HG03095 (cell line): Measurements from ENCODE around the gene ZNF628.

Experiments
- ATAC-seq: cut with Tn5 transposase; IDR thresholded peaks from one replicate; pipeline ENCODE4 v1.9.1; 2021; ENCODE audit warnings: moderate library complexity; ENCODE audit not compliant: unreplicated experiment

ZNF628 gene

DNA sequence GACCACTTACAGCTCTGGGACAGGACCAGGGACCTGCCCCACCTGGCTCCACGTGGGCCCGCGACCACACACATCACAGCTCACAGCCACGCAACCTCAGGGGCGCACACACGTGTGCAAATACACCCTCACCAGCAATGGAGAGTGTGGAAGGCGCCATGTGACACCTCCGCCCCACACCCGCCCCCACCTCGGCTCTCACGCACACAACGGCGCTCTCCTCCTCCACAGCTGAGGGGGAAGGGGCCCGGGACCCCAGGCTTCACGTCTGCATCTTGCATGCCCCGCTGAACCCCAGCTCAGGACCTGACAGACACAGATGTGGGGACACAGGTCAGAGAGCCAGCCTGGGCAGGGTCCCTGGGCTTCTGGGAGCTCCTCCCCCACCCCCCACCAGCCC is 26.9 kb upstream of the ZNF628 start:
- ATAC-seq, result no peak

DNA sequence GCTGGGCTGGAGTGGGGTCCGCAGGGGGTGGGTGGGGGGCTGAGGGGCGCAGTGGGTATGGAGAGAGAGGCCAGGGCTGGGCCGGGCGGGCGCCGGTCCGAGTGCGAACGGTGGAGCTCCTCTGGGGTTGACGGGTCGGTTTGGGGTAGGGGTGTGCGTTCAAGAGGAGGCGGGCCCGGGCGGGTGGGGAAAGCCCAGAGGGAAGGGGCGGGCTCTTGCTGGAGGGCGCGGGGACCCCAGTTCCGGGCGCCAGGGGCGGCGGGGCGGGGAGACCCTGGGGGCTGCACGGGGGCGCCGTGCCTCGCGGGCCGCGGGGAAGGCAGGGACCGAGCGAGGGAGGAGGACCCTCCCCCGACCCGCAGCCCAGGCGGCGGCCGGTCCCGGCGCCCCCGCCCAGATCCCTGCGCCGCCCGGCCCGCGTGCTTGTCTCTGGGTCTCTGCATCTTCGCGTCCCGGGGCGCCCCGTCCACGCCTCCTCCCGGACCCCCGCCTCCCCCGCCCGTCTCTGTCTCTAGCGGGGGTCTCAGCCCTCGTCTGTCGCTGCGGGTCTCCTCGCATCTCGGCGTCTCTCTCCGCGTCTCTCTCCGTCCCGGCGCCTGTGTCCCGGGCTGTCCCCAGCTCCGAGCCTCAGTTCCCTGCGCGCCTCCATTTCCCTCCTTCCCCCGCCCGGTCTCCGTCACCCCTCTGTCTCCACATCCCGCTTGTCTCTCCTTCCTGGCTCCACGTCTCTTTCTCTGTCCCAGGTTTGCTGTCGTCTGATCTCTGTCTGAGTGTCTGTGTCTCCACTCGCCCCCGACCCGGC is 25.1 kb upstream of the ZNF628 start:
- no peak for ATAC-seq

DNA sequence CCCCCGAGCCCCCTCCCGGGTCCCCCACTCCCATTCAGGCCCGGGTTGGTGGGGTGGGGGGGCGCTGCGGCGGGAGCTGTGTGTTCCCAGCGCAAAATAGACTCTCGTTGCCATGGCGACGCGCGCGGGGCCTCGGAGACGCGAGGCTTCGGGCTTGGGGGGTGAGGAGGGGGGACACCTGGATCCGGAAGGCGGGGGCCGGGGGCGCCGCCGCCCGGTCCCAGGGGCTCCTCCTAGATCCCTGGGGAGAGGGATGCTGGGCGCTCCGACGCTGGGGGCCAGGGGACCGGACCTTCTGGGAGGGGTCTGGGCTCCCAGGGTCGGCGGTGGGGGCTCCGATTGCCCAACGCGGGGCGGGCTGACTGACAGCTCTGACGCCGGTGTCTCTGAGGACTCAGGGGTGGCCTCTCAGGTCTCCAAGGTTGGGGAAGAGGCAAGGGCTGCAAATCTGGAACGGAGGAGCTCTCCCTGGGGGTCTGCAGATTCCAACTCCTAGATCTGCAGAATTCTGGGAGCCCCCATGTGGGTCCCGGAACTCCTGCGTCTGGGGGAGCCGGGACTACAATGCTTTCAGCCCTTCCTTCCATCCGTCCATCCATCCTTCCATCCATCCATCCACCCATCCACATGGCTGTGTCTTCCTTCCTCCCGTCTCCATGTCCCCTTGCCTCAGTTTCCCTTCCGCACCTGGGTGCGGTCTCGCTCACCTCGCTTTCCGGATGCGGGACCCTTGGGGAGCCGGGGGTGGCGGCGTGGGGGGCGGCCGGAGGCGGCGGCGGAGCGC is 24.3 kb upstream of the ZNF628 start:
- no peak for ATAC-seq

DNA sequence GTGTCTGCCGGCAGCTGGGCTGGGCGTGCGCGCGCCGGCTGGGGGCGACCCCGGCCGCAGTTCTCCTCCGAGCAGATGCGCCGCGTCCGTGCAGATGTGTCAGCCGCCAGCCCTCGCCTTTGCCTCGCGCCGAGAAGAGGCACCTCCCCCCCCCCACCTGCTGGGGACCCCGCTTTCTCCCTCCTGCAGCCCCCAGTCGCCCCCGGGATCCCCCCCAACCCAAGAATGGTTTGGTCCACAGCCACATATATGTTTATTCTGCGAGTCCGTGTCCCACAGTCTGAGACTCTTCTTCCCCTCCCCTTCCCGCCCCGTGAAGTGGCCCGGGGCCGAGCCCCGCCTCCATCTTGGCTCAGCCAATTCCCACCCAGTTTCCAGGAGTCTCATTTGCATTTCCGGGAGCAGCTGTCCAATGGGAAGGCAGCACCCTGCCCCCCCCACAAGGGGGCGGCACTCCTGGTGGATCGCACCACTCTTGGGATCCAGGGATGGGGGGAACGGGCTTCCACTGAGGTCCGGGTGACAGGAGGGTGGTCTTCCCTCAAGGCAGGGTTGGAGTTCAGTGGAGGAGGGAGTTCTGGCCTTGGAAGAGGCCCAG is 23.6 kb upstream of the ZNF628 start:
- ATAC-seq, result no peak

DNA sequence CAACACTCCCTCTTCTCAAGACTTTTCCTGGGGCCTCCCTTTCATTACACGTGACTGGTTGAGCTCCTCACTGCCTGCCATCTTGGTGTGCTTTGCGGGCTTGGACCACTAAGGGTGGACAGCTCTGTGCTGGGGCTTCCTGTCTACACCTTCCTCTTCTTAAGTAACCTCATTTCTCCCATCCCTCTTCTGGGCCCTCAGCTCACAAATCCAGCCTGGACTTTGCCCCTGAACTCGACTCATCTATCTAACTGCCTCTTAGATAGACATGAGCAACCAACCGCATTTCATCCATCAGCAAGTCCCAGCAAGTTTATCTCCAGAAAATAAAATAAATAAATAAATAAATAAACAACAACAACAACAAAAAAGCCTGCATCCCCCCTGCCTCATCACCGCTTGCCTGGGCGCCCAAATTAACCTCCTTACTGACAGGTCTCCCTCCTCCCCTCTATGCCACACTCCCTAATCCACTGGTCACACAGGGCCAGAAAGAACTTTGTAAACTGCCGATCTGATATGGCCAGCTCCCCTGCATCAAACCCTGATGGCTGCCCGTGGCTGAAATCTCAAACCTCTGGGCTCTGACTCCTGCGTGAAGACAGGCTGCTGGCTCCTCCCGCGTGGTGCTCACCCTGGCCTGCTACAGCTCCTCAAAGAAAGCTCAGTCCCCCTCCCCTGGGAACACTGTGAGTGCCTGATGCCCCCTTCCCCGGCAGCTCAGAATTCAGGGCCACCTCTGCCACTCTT is 22.7 kb upstream of the ZNF628 start:
- no peak for ATAC-seq

DNA sequence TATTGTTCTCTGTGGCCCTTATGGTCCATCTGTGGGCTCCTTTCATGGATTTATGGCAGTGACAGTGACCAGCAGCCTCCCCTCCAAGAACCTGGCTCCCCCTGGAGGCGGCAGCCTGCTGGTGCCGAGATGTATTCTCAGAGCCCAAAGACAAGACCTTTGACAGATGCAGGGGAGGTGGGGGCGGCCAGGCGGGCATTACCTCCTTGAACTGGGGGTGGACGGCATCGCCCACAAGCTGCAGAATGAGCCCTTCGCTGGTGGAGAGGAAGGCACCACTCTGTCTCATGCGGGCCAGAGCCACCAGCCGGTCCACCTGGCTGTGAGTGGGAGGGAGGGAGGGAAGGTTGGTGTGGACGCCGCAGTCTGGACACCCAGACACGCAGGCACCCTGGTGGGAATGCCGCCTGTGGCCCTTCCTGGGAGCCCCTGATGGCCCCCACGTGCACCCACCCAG is 21.6 kb upstream of the ZNF628 start:
- ATAC-seq, result no peak

DNA sequence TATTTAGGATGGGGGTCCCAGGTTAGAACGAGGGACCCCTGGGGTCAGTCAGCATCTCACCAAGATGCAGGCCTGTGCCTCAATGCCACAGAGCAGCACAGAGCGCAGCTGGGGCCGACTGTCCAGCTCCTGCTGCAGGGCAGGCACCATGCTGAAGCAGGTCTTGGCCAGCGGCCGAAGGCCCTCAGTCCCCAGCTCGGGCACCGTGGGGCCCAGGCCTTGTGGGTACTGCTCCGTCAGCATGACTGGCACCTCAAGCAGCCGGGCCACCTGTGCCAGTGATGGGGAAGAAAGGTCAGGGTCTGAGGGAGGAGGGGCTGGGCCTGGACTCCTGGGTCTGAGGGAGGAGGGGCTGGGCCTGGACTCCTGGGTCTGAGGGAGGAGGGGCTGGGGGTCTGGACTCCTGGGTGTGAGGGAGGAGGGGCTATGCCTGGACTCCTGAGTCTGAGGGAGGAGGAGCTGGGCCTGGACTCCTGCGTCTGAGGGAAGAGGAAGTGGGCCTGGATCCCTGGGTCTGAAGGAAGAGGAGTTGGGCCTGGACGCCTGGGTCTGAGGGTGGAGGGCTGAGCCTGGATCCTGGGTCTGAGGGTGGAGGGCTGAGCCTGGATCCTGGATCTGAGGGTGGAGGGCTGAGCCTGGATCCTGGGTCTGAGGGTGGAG is 20.7 kb upstream of the ZNF628 start:
- no peak for ATAC-seq

DNA sequence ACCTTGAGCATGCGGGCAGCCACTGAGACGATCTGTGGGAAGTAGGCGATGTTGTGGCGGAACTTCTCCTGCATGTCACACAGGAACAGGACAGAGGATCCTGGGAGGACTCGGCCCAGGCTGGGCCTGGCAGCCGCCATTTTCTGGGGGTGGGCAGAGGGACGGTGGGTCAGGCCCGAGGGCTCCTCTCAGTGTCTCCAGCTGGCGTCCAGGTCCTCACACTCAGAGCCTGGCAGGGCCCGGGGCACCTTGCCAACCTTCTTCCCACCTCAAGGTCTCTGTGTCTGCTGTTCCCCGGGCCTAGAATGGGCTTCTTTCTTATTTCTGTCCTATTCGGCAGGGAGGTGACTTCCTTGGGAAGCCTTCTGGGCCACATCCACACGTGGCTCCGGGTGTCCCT is 20.1 kb upstream of the ZNF628 start:
- ATAC-seq, result no peak

DNA sequence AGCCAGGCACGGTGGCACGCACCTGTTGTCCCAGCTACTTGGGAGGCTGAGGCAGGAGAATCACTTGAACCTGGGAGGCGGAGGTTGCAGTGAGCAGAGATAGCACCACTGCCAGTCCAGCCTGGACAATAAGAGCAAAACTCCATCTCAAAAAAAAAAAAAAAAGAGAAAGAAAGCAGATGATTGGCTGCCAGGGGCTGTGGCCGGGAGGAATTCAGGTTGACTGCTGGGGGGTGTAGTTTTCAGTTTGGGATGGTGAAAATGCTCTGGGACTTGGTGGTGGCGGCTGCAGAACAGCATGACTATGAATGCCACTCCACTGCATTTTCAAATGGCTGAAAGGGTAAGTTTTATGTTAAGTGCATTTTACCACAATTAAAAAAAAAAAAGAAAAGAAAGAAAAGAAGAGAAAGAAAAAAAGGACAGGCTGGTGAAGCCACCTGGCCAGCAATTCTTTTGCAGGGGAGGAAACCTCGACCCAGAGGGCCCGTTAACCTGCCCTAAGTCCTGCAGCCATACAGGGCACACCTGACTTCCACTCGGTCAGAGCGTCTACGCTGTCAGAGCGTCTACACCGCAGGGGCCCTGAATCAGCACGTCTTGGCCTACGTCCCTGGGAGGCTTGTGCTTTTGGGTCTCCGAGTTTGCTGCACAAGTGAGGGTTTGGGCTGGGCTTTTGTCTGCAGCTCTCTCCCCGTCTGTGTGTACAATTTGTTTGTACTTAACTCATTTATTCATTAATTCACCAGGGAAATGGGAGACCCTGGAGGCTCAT is 18.5 kb upstream of the ZNF628 start:
- no peak for ATAC-seq

DNA sequence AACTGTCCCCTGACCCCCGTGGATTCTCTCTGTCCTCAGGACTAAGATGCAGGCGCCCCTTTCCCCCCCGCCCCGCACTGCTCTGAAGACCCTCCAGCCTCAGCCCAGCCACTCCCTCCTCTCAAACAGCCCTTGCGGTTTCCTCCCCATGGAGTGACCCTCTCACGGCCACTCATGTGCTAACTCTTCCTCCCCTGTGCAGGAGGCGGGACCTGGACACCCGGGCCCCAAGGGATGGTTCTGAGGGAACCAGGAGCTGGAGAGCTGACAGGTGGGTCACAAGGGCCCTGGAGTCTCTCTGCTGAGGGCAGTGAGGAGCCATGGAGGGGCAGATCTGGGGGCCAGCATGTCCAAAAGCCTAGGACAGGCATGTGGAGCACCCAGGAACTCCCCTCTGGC is 16.9 kb upstream of the ZNF628 start:
- ATAC-seq, result no peak

DNA sequence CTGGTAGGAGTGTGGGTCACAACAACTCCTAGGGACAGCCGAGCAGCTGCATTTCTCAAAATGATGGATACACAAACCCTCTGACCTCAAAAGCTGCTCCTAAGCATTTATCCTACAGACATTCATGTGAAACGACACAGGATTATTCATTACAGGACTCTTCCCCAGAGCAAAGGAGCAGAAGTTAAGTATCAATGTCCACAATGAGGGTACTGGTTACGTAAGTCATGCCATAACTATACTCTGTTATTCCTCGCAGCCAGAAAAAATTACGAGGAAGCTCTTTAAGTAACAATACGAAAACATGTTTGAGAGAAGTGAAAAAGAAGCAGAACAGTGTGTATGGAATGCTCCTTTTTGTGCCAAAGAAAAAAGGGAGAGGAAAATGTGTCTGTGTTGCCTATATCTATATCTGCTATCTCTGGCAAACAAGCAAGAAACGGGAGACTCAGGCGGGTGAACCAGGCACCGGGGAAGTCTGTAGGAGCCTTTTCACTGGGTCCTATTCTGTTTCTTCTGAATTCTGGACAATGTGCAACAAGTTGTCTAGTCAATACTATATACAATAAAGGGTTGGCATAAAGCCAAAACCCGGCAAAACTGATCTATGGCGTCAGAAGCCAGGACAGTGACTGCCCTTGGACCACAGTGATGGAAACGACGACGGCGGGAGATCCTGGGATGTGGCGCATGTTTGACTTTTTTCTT is 16.3 kb upstream of the ZNF628 start:
- no peak for ATAC-seq

DNA sequence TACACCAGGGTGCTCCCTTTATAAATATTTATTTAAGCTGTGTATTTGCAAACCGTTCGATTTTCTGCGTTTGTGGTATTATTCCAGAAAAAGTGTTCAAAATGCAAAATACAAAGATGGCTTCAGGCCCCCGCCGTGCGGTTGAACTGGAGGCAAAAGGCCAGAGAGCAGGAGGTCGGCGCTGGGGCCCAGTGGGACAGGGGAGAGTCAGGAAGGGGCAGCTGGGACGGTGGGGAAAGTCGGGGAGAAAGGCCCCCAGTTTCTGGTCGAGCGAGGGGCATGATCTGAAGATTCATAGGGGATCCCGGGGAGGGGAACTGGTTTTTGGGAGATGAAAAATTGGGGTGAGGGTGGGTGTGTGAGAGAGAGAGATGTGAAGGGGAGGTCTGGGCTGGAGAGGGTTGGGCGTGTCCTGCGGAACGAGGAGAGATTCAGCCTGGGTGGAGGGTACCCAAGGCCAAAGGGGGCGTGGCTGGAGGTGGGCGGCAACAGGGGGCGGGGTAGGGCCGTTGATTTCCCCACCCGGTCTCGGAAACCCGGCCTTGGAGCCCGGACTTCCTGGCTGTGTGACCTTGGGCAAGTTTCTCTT is 15.7 kb upstream of the ZNF628 start:
- ATAC-seq, result no peak

DNA sequence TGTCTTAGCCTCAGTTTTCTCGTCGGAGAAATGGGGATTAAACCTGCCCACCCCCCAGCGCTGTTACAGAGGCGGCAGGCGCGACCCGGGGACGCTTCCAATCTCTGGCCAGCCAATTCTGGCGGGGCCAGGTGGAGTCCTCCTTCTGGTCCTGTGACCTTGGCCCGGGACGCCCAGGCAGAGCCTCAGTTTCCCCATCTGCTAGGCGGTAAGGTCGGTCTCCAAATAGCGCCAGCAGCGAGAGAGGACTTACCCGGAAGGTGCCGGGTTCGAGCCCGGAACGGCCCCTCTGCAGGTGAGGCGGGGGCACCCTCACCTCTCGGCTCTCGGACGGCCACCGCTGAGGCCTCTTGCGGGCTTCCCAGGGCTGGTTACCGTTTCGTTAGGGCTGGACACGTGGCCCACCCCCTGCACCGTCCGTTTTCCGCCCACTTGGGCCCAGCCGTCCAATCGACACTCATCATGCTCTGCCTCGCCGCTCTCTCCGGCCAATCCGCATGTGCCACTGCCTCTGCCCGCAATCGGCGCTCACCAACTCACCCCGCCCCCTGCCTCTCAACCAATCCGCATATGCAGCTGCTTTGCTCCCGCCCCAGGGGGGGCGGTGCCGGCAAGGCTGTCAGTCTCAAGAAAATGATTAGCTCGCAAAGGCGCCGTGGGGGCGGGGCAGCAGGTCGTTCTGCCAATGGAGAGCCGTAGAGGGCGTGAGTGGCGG is 15.0 kb upstream of the ZNF628 start, which contains the start of gene ISOC2:
Gene ISOC2, minus strand, starts transcription at position 384 of the 715 bp plus-strand sequence. CDS start 5,156 bp downstream, outside the sequence.
- ATAC-seq, result peak; percentile 86

DNA sequence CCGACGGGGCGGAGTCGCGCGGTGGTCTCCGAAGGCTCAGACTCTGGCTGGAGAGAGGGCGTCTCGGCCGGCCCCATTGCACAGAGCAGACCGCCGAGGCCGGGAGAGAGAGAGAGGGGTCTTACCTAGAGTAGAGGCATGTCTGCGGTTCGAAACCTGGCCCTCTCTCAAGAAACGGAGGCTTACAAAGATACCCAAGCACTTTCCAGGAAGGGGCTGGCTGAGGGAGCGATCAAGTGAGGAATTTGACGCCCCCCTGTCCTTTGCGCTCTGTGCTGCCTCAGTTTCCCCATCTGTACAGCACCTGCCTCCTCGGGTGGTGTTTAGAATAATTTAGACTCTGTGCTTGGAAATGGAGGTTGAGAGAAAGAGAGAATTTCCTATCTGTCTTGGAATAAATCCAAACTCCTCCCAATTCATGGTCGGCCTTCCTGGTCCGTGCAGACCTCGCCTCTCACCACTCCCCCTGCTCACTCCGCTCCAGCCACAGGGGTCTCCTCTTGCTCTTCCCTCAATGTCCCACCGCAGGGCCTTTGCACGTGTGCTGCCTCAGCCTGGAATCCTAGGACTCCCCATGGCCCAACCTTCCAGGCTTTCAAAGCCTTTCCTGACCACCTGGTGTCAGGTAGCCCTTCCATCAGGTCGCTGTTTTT is 14.3 kb upstream of the ZNF628 start:
- no peak for ATAC-seq

DNA sequence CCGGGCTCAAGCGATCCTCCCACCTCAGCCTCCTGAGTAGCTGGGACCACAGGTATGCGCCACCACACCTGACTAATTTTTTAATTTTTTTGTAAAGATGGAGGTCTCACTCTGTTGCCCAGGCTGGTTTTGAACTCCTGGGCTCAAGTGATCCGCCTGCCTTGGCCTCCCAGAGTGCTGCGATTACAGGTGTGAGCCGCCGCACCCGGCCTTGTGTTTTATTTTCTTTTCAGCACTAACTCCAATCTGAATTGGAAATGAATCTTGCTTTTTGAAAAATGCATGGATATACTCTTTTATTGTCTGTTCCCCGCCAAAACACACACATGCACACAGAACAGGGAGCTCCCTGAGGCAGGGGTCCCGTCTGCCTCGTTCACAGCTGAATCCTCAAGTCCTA is 13.7 kb upstream of the ZNF628 start:
- no peak for ATAC-seq

DNA sequence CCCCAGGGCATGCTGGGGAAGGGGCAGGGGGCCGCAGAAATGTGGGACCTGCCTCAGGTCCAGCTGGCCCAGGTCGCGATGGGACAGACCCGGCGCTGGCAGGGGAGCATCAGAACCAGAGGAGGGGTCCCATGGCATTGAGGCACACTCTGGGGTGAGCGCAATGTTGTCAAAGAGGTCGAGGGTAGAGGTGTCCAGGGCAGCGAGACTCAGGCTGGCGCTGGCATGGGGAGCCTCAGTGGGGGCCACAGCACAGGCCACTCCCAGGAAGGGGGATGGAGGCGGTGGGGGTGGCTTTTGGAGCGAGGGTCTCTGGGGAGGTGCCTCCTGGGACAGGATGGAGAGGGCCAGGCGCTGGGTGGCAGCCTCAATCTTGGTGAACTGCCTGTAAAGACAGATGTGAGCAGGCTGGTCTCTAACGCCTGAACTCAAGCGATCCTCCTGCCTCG is 12.8 kb upstream of the ZNF628 start:
- ATAC-seq, result no peak

DNA sequence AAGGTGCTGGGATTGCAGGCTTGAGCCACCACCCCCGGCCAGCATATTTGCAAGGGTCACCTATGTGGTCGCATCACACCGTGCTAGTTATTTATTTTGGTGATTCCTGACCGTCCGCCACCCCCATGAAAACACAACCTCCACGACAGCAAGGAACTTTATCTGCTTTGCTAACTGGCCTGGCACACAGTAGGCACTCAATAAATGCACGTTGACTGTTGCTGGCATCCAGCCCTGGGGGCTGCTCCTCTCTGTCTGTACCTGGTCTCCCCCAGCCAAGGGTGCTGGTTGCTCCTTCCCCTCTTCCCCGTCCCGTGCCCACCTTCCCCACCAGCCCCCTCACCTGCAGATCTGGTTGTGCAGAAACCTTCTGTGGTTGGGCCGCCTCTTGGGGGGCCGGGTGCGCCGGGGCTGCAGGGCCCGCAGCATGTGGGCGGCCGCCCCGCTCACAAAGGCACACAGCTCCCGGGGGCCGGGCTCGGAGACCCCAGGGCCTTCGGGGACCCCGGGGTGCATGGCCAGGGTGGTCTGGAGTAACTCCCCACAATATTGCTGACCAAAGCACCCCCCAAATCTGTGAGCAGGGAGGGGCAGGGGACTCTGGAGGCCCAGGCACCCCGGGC is 12.3 kb upstream of the ZNF628 start:
- ATAC-seq, result no peak
